Stimulated activated CD4-positive, alpha-beta T cell treated with anti-CD3 and anti-CD28 coated beads, Interleukin-2, amount 100 ng/mL, for 4 hours (primary cell): ENCODE measurements around the gene TUBB2B.
"Not testable (repeated sequence)": the region's sequence is repeated elsewhere in the genome, so short reads cannot be mapped to it uniquely, and the experiment has no call there.

Source experiments
- DNase-seq: peaks from one replicate; pipeline ENCODE4 v3.0.0-alpha.2; 2020; ENCODE audit warnings: low read depth

Gene TUBB2B

GRCh38 chr6:3209114-3210023 is 18.1 kb downstream of the TUBB2B start:
- peak; percentile 36 for DNase-seq

GRCh38 chr6:3208775-3209113 is 18.7 kb downstream of the TUBB2B start:
- no peak for DNase-seq

- no peak for DNase-seq
Observed at GRCh38 chr6:3208098-3208774, 19.2 kb downstream of the TUBB2B start.

- DNase-seq = no peak
Observed at GRCh38 chr6:3206339-3207015, 21.0 kb downstream of the TUBB2B start.

GRCh38 chr6:3205913-3206312 is 21.5 kb downstream of the TUBB2B start:
- no peak for DNase-seq

- no peak for DNase-seq
Observed at GRCh38 chr6:3204921-3205320, 22.5 kb downstream of the TUBB2B start.

- no peak for DNase-seq
Observed at GRCh38 chr6:3202999-3203696, 24.3 kb downstream of the TUBB2B start.

GRCh38 chr6:3201388-3201787 is 26.1 kb downstream of the TUBB2B start:
- DNase-seq = no peak

- DNase-seq = no peak
Observed at GRCh38 chr6:3200682-3201081, 26.8 kb downstream of the TUBB2B start.

GRCh38 chr6:3199382-3199781 is 28.1 kb downstream of the TUBB2B start:
- DNase-seq = no peak

GRCh38 chr6:3197734-3198133 is 29.7 kb downstream of the TUBB2B start:
- not testable (repeated sequence) for DNase-seq

- DNase-seq = no peak
Observed at GRCh38 chr6:3196770-3197169, 30.7 kb downstream of the TUBB2B start.

GRCh38 chr6:3195695-3196497 is 31.6 kb downstream of the TUBB2B start:
- no peak for DNase-seq

- DNase-seq = no peak
Observed at GRCh38 chr6:3195420-3195694, 32.1 kb downstream of the TUBB2B start.

GRCh38 chr6:3194535-3195419 is 32.7 kb downstream of the TUBB2B start:
- no peak for DNase-seq

GRCh38 chr6:3193102-3193849 is 34.2 kb downstream of the TUBB2B start:
- no peak for DNase-seq

GRCh38 chr6:3190779-3191178 is 36.7 kb downstream of the TUBB2B start:
- DNase-seq = no peak

GRCh38 chr6:3190056-3190455 is 37.4 kb downstream of the TUBB2B start:
- no peak for DNase-seq

- not testable (repeated sequence) for DNase-seq
Observed at GRCh38 chr6:3189192-3189591, 38.3 kb downstream of the TUBB2B start.

- DNase-seq = no peak
Observed at GRCh38 chr6:3188262-3188661, 39.2 kb downstream of the TUBB2B start.
